C4-2B (cell line): ENCODE measurements around the gene RNF141.

ENCODE experiments used
- ZFX ChIP-seq: fragments of 450-650 bp; IDR thresholded peaks from 2 replicates; pipeline ENCODE4 v1.6.1; 2017
- TF ChIP-seq, protein P1 (sequence below): fragments of 450-650 bp; conservative IDR thresholded peaks from 2 replicates; pipeline ENCODE4 v1.5.1; 2017; ENCODE audit warnings: mild to moderate bottlenecking

DNA sequence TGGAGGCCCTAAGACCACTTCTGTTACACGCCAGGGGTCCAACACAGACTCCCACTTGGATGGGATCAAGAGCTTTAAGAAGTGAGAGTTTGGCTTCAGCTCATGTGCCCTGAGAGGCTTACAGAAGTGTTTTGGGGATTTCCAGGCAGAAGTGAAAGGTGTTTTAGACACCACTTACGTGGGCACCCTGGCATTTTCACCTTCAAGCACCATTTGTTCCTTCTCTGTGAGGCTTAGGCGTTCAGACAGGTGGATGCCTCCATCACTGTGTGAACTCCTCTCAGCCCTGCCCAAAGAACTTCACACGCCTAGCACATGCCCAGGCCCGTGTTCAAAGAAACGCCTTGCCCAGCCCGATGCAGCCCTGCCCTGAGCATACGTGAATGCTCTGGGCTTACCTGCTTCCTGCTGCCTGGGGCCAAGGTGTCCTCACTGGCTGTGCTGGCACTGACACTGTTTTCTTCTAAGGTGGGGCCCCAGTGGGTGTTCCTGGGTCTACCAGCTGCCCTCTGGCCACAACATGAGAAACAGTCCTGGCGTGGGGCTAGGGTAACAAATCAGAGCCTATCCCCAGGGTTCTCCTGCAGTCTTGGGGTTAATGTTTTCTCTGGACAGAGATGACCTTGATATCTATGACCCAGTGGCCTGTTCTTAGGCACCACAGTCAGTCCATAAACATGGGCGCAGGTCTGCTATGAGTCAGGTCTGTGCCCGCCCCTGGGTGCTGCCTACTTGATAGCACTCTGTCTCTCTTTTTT lies 51.9 kb downstream of the RNF141 start:
- TF ChIP-seq, protein P1, sequence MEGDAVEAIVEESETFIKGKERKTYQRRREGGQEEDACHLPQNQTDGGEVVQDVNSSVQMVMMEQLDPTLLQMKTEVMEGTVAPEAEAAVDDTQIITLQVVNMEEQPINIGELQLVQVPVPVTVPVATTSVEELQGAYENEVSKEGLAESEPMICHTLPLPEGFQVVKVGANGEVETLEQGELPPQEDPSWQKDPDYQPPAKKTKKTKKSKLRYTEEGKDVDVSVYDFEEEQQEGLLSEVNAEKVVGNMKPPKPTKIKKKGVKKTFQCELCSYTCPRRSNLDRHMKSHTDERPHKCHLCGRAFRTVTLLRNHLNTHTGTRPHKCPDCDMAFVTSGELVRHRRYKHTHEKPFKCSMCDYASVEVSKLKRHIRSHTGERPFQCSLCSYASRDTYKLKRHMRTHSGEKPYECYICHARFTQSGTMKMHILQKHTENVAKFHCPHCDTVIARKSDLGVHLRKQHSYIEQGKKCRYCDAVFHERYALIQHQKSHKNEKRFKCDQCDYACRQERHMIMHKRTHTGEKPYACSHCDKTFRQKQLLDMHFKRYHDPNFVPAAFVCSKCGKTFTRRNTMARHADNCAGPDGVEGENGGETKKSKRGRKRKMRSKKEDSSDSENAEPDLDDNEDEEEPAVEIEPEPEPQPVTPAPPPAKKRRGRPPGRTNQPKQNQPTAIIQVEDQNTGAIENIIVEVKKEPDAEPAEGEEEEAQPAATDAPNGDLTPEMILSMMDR, result no peak
- no peak for TF ChIP-seq ZFX
